Head of caudate nucleus (tissue), 42 donors: Measurements from ENCODE around the gene THAP4.

ENCODE experiments used
- DNase-seq, 42 donors: peaks; one replicate each; pipeline versions ENCODE4 v3.0.0 to v3.0.0-alpha.2; 2020 to 2021; ENCODE audit warnings: mixed read lengths in 7 of 42
- intact Hi-C: fragments of 100-400 bp; cut with DNase I; formaldehyde crosslinking; loops from one replicate; pipeline ENCODE4 v1.15.0; 2022

The THAP4 gene

DNA sequence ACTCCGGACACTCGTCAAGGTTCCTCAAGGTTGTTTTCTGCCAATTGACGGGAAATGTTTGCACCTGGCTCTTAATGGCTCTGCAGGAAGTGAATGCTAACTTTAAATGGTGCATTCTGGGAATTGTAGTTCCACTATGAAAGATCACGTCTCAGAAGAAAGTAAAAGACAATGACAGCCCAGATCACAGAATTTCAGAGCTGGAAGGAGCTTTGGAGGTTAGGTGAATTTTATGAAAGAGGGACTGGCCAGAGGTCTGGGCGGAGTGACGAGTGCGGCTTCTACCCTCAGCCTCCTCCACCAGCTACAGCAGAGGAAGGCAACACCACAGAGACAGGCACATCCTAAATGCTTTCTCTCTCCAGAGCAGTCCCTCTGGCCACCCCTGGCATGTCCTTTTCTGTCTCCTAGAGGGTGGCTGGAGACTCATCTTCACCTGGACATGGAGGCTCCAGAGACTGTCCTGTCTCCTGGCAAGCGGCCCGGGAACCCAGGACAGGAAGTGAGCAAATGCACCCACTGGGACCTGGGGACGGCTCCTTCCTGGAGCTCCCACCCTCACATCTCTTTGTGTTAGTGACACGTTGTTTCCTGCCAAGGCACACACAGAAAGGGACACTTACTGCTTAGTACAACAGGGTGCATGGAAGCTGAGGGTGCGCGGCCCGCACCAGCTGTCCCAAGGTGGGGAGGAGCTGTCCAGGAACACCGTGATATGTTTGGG lies 19.4 kb downstream of the THAP4 start:
- DNase-seq, result peak in 2 of 42 donors; percentile 23 to 50
- intact Hi-C loops, result no loop called here

DNA sequence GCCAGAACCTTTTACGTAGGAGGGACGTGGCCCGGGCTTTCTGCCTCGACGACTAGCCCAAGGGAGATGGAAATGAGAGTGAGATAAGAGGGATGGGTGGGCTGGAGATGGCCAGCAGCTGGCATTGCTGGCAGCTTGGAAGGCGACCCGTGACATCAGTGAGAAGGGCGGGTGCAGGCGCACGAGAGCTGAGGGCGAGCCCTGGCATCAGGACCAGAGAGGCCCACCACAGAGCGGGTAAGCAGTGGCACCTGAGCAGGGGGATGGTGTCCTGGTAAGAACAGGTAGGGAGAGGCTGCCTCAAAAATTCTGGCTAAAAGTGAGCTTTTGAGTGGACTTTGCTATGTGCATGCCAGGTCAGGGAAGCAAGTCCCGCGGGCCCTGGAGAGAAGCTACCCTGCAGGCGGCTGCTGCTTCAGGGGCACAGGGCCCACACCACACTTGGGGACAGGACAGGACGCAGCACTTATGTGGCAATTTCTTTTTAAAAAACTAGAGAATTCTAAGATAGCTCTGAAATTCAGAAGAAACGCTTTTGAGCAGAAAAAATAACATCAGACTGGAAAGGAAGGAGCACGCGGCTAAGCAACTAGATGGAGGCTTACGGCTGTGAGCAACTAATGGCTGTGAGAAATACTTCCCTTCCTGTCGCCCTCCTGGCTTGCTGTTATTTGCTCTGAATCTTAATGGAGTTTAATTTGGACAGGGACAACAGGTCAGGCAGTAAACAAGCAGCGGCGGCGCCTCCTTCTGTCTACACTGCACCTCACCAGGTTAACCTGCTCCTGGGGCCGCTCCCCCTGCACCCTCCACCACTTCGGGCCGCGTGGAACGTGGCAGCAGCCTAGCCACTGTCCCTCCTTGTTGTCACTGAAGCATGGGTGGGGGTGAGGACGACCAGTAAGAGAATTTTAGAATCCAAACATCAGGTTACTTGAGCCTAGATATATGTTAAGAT lies 20.5 kb downstream of the THAP4 start:
- no peak for DNase-seq
- intact Hi-C loops, result no loop called here

DNA sequence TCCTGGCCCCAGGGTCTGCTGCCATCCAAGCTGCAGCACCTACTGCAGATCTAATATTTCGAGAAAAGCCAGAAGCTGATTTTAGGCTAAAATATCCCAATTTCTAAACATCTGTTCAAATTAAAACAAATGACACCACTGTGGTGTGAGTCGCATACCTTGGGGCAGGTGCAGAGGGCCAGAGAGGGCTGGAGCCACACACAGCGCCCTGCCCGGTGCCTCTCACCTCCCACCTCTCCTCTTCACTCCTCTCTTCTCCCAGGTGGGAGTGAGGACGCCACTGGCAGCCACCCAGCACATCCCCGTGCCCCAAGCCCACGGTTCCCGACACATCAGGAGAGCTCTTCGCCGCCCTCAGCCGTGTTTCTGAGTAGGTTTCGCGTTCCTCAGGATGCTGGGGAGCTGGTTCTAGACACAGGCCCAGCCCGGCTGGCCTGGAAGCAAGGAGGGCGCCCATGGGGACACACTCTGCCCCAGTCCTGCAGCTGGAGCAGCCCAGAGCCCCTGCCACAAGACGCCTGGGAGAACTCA lies 21.4 kb downstream of the THAP4 start:
- intact Hi-C loops, result no loop called here
- peak in 8 of 42 donors; percentile 19 to 60 (median 44) for DNase-seq

DNA sequence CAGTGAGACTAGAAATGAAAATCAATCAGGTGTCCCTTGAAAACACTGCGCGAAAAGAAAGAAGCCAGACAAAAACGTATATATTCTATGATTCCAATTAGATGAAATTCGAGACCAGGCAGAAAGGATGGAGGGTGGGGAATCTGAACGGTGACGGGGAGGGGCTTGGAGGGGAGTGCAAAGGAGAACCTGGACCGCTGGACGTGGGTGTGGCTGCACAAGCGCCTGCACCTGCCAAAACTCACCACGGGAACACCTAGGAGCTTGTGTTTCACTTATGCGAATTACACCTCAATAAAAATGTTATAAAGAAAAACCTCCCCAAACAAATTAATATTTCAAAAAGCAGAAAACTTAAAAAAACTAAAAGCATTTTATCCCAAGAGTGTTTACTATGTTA lies 21.9 kb downstream of the THAP4 start:
- intact Hi-C loops, result no loop called here
- no peak for DNase-seq

DNA sequence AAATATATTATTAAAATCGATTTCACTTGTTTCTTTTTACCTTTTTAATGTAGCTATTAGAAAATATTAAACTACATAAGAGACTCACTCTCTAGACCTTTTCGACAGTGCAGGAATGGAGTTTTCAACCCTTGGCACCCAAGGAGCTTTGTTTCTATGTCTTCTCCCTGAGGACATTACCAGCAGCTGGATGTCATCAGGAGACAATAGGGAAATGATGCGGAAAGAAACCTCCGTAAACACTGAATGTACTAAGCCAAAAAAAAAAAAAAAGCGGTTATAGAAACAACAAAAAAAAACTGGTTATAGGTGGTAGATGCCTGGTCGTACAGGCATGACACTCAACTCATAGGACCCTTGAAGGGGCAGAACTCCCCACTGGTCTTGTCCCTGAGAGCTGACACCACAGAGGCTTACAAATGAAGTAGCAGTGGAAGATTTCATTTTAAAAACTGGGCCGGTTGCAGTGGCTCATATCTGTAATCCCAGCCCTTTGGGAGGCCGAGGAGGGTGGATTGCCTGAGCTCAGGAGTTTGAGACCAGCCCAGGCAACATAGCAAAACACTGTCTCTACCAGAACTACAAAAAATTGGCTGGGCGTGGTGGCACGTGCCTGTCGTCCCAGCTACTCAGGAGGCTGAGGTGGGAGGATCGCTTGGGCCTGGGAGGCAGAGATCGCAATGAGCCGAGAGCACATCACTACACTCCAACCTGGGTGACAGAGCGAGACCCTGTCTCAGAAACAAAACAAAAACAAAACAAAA lies 23.8 kb downstream of the THAP4 start:
- DNase-seq, result no peak
- intact Hi-C loops, result no loop called here

DNA sequence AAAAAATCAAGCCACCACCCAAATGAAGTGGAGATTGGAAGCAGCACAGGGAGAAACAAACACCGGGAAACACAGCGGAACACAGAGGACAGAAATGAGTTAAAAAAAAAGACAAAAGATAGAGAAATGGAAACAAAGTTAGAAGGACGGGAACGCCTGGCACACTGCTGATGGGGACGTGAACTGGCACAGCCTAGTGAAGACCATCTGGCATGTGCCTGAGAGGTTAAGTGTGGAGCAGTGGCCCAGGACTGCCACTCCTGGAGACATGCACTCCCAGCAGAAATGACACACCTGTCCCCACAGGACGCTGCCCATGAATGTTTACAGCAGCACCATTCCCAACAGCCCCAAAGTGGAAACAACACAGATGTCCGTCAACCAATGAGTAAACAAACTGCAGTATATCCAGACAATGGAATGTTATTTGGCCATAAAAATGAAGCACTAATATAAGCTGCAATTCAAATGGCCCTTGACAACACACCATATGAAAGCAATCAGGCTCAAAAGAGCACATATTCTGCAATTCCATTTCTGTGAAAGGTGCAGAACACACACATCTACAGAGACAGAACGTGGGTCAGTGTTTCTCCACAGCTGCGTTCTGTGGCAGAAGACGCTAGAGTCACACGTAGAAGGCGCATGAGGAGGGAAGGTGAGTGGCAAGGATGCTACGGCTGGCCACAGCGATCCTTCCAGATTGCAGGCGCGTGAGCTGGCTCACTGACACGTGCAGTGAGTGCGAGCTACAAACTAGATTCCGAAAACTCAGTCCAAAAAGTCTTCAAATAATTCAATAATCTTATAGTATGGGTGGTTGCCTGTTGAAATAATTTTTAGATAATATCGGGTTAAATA lies 24.6 kb downstream of the THAP4 start:
- DNase-seq, result no peak
- intact Hi-C loops, result no loop called here

DNA sequence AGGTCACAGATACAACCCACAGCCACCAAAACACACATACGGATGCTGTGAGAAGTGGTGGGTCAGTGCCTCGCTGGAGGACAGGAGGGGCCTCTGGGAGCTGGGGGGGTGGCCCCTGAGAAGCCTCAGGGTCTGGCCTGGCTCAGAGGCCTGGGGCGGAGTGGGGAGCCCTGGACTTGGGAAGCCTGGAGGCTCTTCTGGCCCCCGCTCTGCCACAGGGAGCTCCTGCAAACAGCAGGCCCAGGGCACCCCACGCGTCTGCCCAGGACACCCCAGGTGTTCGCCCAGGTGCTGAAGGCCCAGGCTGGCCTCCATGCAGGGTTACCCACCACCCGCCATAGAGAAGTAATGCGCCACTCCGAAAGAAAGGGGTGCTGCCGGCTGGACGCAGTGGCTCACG lies 25.9 kb downstream of the THAP4 start:
- intact Hi-C loops, result no loop called here
- no peak for DNase-seq

DNA sequence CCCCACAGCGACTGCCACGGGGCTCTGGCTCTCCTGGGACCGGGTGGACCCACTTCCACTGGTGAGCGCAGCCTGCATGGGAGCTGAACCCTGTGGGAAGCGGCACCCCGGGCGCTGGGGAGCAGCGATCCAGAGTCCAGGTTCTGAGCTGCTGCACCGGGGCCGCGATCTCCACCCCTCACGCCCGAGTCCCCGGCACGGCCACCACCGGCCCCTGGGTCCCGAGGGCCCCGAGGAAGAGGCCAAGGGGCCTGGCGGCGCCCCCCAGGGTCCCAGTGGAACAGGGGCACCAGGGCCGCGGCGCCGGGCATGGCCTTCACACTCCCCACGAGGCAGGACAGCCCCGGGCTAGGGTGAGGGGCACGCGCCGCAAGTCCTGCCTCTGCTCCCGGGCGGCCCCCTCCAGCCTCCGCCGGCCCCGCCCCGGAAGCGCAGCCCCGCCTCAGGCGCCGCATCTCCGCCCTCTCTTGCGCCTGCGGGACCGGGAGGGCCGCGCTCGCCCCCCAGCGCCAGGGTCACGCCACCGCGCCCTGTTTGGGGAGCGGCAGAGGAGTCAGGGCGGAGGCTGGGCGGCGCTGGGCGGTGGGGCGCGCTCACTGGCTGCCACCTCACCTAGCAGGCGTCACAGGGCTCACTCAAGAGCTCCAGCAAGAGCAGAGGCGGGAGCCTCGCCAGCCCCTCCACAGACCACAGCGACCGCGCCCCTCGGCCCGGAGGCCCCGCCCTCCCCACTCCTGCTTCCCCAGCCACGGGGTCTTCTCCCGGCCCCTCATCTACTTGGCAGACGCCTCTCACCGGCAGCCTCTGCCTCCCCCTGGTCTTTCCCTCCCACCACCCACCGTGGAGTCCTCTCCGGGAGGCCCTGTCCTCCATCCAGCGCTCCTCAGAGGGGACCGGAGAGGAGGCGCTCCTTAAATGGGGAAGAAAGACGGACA lies 26.8 kb downstream of the THAP4 start:
- intact Hi-C loops, result no loop called here
- peak; percentile 50 to 94 (median 84) for DNase-seq

DNA sequence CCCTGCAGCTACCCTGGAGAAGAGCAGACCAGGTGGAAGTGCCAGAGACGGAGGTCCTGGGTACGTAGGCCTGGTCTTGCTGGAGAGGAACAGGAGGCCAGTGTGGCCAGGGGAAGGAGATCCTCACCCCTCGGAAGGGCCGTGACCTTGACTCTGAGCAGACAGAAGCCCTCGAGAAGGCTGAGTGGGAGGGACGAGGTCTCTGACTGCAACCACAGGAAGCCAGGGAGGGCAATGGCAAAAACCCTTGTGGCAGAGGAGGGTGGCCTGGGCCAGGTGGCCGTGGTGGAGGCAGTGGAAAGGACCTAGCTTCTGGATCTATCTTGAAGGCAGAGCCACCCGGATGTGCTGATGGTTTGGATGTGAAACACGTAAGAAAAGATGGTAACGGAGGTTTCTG lies 28.1 kb downstream of the THAP4 start:
- intact Hi-C loops, result no loop called here
- DNase-seq, result no peak

DNA sequence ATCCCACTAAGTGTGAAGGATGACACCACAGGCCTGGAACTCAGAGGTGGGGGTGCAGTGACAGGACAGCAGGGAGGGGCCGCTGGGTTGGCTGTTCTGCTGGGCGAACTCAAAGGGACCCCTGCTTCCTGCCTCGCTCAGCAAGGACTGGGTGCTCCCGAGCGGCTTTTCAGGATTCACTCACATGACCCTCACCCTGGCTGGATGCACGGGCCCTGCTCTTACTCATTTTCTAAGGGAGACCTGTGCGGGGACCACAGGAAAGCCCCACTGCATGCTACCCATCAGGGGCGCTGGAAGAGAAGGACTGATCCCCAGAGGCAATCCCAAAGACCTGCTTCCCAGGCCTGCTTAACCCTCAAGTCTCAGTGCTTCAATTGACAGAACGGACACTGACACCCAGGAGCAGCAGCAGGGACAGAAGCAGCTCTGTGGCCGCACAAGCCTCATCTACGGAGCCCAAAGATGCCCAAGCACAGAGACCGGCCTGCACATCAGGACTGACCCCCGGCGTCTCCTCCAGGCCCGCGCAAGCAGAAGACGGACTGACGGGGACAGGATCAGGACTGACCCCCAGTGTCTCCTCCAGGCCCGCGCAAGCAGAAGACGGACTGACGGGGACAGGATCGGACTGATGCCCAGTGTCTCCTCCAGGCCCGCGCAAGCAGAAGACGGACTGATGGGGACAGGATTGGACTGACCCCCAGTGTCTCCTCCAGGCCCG lies 29.6 kb downstream of the THAP4 start:
- intact Hi-C loops, result no loop called here
- DNase-seq, result no peak

DNA sequence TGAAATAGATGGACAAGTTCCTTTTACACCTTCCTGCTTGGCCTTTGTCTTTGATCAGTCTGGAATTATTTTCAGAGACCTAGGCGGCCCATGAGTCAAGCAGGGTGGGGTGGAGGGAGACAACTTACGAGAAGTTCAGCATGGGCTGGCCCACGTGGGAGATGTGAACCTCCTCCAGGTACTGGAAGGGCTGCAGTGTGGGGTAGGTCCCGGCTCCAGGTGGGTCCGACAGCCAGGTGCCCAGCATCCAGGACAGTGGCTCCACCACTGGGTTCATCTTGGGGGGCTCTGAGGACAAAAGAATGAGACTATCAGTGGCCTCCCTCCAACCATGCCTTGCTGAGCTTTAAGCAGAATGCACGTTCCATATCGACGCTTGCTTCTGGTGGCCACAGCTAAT lies 30.8 kb downstream of the THAP4 start:
- no peak for DNase-seq
- intact Hi-C loops, result no loop called here

DNA sequence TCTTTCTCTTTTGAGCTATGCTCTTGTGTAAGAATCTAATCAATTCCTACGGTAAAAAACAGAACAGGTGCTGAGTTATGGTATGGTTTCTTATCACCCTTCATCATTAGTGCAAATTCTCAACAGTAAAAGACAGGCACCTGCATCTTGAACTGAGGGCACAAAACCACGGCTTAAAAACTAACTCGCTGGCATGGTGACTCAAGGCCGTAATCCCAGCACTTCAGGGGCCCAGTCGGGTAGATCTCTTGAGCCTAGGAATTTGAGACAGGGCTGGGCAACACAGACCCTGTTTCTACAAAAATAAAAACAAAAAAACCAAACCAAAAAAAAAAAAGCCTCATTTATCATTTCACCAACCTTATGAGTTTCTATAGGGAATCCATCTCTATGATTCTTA lies 33.3 kb downstream of the THAP4 start:
- no peak for DNase-seq

DNA sequence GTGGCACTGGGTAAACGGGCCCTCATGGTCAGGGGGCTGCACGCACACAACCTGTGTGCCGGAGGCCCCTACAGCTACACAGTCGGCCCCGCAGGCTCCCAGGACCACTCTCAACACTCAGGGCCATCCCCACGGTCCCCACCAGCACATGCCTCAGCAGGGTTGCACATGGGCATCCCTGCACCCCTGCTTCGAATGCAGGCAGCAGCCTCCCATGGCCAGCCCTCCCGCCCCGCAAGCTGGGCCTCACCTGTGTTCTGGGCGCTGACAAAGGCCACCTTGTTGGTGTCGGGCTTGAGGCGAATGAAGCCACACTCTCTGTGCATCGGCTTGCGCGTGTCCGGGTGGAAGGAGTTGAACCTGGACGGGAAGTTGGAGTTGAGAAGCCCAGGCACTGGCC lies 34.2 kb downstream of the THAP4 start:
- intact Hi-C loops, result no loop called here

More for the DNA sequence above, 33.3 kb downstream of the THAP4 start:
- intact Hi-C loops, result no loop called here

DNA sequence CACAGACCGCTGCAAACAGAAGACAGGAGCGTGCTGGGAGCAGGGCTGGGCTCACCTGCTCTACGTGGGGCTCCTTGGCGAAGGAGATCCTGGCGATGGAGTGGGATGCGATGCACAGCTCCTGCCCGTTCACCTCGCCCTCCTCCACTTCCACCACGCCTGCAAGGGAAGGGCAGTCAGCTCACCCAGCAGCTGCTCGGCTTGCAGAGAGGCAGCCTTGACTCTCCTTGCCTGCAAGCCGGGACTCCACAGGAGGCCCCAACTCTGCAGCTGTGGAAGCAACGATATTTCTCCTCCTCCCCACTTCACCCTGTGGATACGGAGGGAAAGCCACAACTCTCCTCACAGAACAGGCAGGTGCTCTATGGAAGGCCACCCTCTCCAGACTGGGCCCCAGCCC lies 35.1 kb downstream of the THAP4 start:
- DNase-seq, result no peak
- intact Hi-C loops, result no loop called here

More for the DNA sequence above, 34.2 kb downstream of the THAP4 start:
- no peak for DNase-seq

DNA sequence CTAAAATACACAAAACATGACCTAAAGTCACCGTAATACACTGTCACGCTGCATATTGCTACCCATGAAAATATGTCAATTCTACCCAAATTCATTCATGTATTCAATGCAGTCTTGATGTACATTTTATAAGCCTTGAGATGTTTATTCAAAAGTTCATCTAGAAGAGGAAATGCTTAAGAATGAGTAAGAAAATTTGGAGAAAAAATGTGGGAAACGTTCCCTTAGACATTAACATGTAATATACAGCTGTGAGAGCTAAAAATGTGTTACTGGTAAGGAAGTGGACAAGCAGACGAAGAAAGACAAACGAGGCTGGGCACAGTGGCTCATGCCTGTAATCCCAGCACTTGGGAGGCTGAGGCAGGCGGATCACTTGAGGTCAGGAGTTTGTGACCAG lies 37.3 kb downstream of the THAP4 start:
- intact Hi-C loops, result no loop called here
- DNase-seq, result no peak

DNA sequence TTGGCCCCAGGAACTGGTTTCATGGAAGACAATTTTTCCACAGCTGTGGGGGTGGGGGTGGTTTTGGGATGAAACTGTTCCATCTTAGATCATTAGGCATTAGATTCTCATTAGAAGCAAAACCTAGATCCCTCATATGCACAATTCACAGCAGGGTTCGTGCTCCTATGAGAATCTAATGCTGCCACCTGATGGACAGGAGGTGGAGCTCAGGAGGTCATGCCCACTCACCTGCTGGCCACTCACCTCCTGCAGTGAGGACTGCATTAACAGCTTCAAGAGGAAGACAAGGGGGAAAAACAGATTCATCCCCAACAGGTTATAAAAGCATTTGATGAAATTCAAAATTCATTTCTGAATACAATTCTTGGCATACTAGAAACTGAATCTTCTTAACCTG lies 38.5 kb downstream of the THAP4 start:
- no peak for DNase-seq
- intact Hi-C loops, result no loop called here

DNA sequence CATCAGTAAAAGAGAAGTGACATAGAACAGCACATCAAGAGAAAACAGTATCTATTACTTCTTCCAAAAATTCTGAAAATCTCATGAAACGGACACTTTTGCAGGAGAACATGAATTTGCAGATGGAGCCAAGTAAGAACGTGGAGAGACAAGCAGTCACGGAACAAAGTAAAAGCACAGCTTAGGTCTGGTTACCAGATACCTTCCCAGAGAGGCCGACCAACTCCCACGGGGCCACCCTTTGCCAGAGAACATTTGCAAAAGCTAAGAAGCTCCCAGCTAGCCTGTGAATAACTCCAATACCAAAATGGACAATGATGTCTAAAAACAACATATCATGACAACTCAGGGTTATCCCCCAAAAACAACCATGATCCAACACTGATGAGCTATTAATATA lies 38.9 kb downstream of the THAP4 start:
- intact Hi-C loops, result no loop called here
- no peak for DNase-seq
